GM19452 (cell line): ENCODE measurements around the gene PSMC5.
"Not testable (repeated sequence)": the region's sequence is repeated elsewhere in the genome, so short reads cannot be mapped to it uniquely, and the experiment has no call there.

Experiments used
- ATAC-seq: cut with Tn5 transposase; IDR thresholded peaks from one replicate; pipeline ENCODE4 v1.9.1; 2021; ENCODE audit not compliant: unreplicated experiment

The PSMC5 gene

DNA sequence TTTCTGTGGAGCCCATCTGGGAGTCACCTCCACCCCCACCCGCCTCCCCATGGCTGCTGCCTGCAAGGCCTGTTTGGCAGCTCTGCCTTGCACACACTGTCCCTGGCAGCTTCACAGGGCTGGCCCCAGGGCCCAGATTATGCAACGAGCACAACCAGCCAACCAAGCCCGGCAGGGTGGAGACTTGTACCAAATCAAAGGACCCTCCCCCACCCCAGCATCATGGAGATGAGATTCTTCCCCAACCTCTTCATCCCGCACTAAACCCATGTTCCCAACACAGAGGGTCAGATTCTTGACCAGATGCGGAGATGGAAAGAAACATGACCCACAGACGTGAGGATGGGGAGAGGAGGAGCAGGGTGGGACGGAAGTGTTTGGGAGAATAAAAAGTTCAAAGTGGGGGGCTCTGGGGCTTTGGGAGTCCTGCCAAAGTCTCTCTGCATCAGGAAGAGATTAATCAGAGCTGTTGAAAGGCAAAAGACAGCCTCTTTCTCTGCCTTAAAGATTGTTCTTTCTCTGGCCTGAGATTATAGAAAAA lies 11.5 kb downstream of the PSMC5 start:
- ATAC-seq: no peak

- ATAC-seq: no peak
Observed at GRCh38 chr17:63840591-63841349, 13.5 kb downstream of the PSMC5 start.

DNA sequence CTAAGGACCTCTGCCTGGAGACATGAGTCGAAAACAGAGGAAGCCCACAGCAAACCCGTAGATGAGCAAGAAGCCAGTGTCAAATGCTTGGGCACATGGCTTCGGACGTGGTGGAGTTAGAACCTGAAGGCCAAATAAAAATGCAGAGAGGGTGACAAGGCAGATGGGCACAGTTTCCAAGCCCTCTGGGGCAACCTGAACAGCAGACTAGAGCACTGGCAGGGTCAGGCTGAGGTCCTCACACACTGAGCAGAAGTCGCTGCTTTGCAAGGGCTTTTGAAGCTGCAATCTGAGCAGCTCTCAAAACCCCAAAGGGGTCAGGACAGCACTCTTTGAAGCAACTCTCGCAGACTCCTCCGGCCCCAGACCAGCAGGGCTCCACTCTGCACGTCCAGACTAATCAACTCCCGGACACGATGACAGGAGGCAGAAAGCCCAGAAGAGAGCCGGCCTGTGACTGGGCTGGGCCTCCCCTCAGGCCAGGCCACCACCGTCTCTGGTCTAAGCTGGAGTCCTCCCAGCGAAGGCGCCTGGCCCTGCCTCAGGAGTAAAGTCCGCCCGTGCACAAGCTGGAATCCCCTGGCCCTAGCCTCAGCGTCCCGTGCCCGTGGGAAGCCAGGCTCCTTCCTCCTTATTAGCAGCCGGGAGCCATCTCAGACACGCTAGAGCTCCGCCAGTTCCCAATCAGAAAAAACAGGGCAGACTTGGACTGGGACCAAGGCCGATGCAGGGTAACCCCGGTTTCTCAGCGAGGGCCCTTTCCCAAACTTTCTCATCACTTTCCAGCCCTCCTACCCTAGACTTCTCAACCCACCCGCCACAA lies 14.3 kb downstream of the PSMC5 start:
- ATAC-seq: no peak

- ATAC-seq: peak; percentile 37
Observed at GRCh38 chr17:63842173-63842539, 14.9 kb downstream of the PSMC5 start.

- peak; percentile 73 for ATAC-seq
Observed at GRCh38 chr17:63842540-63843386, 15.5 kb downstream of the PSMC5 start, which contains the start of gene SMARCD2. Gene SMARCD2 (minus strand): TSS chr17:63842685. CDS start chr17:63842674, 11 bp downstream.

GRCh38 chr17:63843387-63843888 lies 16.2 kb downstream of the PSMC5 start:
- ATAC-seq: not testable (repeated sequence)

DNA sequence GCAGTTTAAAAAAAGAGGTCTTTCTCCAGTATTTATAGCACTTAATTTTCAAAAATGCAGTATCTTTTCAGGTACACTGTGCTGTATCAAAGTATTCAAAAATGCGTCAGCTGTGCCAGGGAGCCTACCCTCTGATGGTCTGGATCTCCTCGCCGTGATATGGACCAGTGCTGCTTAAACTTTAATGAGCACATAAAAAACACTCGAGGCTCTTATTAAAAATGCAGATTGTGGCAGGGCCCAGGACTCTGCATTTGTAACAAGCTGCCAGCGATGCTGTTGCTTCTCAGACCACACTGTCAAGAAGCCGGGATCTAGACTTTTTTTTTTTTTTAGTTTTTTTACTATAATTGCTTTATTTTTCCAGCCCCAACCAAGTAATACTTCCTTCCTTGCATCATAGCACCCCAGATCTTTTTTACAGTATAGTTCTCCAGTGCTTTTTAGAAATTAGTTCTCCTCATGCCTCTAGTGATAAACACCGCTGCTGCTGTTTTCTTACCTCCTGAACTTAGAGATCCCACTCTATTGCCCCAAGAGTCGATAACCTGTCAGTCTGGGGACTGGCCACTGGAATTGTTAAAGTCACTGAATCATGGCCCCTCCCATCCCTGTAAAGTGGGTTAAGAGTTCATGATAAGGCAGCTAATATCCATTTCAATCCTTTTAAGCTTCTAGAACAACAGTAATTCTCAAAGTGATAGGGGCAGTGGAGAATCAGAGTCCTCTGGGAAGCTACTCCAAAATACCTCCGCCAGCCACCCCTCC lies 16.9 kb downstream of the PSMC5 start:
- ATAC-seq: no peak

GRCh38 chr17:63845509-63845908 lies 18.3 kb downstream of the PSMC5 start:
- ATAC-seq: no peak

- no peak for ATAC-seq
Observed at GRCh38 chr17:63847525-63848249, 20.5 kb downstream of the PSMC5 start.

DNA sequence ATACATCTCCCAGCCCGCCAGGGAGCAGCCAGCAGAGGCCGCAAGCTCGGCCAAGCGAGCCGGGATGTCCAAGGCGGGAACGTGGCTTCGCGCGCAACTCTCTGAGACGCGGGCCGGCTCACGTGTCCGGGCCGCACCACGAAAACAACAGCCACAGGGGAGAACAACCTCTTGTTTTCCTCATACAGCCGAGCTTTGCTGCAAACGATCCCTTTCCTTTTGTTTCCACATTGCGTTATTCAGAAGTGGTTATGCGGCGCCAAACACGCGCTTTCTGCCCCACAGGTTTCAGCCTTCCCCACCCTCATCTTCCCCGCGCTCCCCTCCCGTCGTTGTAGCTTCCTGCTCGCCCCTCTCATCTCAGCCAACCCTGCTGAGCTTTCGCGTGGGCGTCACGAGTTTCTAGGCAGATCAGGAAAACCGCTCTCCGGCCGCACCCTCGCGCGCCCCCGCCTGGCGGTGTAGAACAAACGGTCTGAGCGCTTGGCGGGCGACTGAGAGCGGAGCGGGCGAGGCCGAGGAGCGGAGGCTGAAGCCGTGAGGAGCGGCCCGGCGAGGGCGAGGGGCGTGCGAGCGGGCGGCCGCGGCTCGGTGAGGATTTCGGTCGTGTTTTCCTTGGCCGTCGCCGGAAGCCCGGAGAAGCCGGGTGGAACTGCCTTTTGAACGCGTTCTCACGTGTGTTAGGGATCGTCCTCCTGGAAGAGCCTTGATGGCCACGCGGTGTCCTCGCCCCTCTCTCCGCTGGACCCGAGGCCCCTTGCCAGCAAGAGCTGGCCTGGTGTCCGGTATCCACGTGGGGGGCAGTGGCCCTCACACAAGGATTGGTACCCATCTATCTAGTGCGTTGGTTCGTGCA lies 21.8 kb downstream of the PSMC5 start:
- peak; percentile 87 for ATAC-seq

DNA sequence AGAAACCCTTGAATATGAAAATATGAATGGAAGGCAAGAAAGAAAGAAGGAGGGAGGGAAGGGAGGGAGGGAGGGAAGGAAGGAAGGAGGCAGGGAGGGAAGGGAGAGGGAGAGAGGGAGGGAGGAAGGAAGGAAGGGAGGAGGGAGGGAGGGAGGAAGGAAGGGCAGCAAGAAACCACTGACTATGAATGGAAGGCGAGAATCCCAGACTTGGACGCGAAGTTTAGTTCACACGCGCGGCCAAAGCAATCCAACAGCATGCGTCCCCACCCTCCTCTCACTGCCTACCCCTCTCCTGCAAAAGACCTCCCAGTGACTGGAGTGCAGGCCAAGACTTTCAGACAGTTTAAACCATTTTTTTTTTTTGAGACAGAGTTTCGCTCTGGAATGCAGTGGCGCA lies 23.2 kb downstream of the PSMC5 start:
- no peak for ATAC-seq

- ATAC-seq: no peak
Observed at GRCh38 chr17:63853260-63853659, 26.0 kb downstream of the PSMC5 start.

- no peak for ATAC-seq
Observed at GRCh38 chr17:63854709-63855108, 27.5 kb downstream of the PSMC5 start.

DNA sequence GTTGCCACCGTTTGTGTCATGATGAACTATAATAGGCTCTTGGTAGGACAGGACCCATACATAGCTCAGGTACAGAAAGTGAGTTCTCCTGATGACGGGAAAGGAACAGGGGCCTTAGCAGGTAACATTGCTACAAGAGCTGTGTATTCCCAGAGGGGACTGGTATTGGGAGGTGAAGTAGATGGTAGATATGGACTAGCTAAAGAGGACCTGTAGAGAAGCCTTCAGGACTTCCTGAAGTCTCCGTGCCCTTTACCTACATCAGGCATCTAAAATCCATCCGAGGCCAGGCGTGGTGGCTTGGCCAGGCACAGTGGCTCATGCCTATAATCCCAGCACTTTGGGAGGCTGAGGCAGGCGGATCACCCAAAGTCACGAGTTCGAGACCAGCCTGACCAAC lies 28.0 kb downstream of the PSMC5 start:
- no peak for ATAC-seq

DNA sequence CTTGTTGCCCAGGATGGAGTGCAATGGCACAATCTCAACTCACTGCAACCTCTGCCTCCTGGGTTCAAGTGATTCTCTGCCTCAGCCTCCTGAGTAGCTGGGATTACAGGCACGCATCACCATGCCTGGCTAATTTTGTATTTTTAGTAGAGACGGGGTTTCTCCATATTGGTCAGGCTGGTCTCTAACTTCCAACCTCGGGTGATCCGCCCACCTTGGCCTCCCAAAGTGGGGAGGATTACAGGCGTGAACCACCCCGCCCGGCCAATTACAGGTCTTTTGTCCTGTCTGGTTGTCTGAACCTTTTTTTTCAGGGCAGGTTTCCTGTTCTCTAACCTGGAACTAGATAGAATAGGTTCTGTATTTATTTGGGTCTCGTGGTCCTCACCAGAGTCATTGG lies 29.2 kb downstream of the PSMC5 start:
- ATAC-seq: not testable (repeated sequence)

DNA sequence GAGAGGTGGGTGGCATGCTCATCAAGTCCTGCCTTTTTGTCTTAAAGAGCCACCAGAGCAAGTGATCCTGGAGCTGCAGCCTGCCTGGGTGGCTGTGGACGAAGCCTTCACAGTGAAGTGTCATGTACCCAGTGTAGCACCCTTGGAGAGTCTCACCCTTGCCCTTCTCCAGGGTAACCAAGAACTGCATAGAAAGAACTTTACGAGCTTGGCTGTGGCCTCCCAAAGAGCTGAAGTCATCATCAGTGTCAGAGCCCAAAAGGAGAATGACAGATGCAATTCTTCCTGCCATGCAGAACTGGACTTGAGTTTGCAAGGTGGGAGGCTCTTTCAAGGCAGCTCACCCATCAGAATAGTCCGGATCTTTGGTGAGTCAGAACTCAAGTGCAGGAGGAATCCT lies 32.0 kb downstream of the PSMC5 start:
- ATAC-seq: no peak

- not testable (repeated sequence) for ATAC-seq
Observed at GRCh38 chr17:63866625-63867024, 39.4 kb downstream of the PSMC5 start.

DNA sequence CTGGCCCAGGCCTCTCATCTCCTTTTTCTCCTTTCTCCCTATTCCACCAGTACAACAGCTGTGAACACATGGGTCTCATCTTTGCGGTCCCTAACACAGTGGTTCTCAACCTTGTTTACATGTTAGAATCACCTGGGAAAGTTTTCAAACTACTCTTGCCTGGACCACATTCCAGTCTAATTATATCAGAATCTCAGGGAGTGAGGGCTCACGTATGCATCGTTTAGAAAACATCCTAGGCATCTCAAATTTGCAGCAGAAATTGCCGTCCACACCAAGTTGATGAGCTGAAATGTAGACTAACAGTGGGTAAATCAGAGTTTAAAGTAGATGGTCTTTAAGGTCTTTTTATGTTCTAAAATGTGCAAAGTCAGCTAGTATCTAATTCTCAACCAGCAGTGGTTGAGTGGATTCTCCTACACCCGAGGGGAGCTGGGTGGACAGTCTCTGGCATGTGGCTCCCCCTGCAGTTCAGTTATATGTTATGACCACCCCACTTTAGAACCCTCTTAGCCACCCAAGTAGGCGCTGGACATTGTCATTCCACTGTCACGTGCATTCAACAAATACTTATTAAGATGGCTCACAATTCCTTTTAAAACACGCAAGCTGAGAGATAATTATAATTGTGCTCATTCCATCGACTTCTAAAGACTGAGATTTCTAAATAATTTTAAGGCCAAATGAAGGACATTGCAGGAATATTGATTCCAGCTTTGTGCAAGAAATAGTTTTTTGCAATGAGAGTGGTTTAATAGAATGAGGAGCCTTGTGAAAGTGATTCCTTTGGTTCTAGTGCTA lies 42.5 kb downstream of the PSMC5 start:
- ATAC-seq: not testable (repeated sequence)
